Lung (tissue), 12 donors: ENCODE results near the gene RALGAPA2. TPM values are rescaled to one million over a fixed set of nuclear protein-coding genes. Genes with fewer than 3 reads are reported as not detected.

Experiments
- ATAC-seq: fragments of 200-7000 bp; cut with Tn5 transposase; one replicate; pipeline ENCODE4 v1.9.1; 2020; ENCODE audit warnings: moderate number of reproducible peaks; ENCODE audit not compliant: insufficient read depth, low FRiP score
- DNase-seq, 3 donors: peaks; one replicate each; pipeline ENCODE4 v3.0.0-alpha.2; 2013 to 2017
- H3K27ac ChIP-seq, 2 donors: one replicate each; pipeline ENCODE4 v1.5.1; 2013; ENCODE audit warnings: mild to moderate bottlenecking in 2 of 2, moderate library complexity in 2 of 2, control low read depth in 1 of 2, inconsistent platforms in 1 of 2, low read depth in 1 of 2, low read length in 1 of 2
- H3K27me3 ChIP-seq, 3 donors: one replicate each; pipeline ENCODE4 v1.5.1; 2013; ENCODE audit warnings: low read length in 2 of 3; ENCODE audit not compliant: control insufficient read depth in 3 of 3, insufficient read depth in 3 of 3
- H3K36me3 ChIP-seq, 4 donors: one replicate each; pipeline ENCODE4 v1.5.1; 2013; ENCODE audit warnings: low read length in 4 of 4, mild to moderate bottlenecking in 1 of 4, moderate library complexity in 1 of 4; ENCODE audit not compliant: control insufficient read depth in 4 of 4, insufficient read depth in 4 of 4
- H3K4me1 ChIP-seq, 5 donors: one replicate each; pipeline ENCODE4 v1.5.1; 2013; ENCODE audit warnings: low read length in 5 of 5, mild to moderate bottlenecking in 2 of 5, moderate library complexity in 1 of 5; ENCODE audit not compliant: control insufficient read depth in 5 of 5, insufficient read depth in 5 of 5
- H3K4me3 ChIP-seq: one replicate; pipeline ENCODE4 v1.5.1; 2013; ENCODE audit warnings: mild to moderate bottlenecking, control low read depth, moderate library complexity
- H3K9ac ChIP-seq, 2 donors: one replicate each; pipeline ENCODE4 v1.5.1; 2013; ENCODE audit warnings: low read length in 2 of 2, control low read depth in 1 of 2; ENCODE audit not compliant: insufficient read depth in 1 of 2
- H3K9me3 ChIP-seq, 4 donors: one replicate each; pipeline ENCODE4 v1.5.1; 2013; ENCODE audit warnings: low read length in 3 of 4, mild to moderate bottlenecking in 1 of 4, moderate library complexity in 1 of 4; ENCODE audit not compliant: control insufficient read depth in 4 of 4, insufficient read depth in 3 of 4
- CTCF ChIP-seq: IDR thresholded peaks from 2 replicates; pipeline ENCODE4 v1.5.1; 2012; ENCODE audit warnings: mild to moderate bottlenecking; ENCODE audit errors: control extremely low read depth, extremely low read depth
- WGBS, 2 donors: extraction: QIAGEN DNeasy Blood & Tissue Kit; methylation state at CpG; one replicate each; pipeline ENCODE4 v1.1.7; 2013; 5-methylcytosine and 5-hydroxymethylcytosine counted together
- polyA plus RNA-seq, 2 donors: library from polyadenylated mRNA; stranded (reverse); fragments of 200-250 nt; gene quantifications; one replicate each; pipeline ENCODE4 v1.2.1, GENCODE V29; 2013
- total RNA-seq, 2 donors: library from RNA; depleted of rRNA in 1 of 2; stranded (reverse); fragments of >200 nt in 1 of 2; gene quantifications; one replicate each; pipeline ENCODE4 v1.2.1, GENCODE V29; 2014 to 2021
- donor health status: control.
- donor health status: control.
- donor health status: Bipolar disorder and iron deficiency.
- donor health status: healthy.
- donor health status: DM: yes; HTN: yes; CAD: no.

RALGAPA2 gene
- total and polyA plus RNA-seq, 4 donors: 12.1 to 83.4 (median 55.6) TPM

- H3K4me1 ChIP-seq: peaks cover 0 to 12% (median 5%) of the 10 kb centered on the region in 5 donors
- ATAC-seq: no peak
- H3K36me3 ChIP-seq: peaks cover 0 to 2% (median 0%) of the 10 kb centered on the region in 4 donors
- no peak overlapping the region for H3K4me3 ChIP-seq
- 24 to 30% methylated on average over 5 of the region's 5 CpGs for WGBS, 2 donors
- no peak overlapping the region for H3K9ac ChIP-seq
- H3K27ac ChIP-seq: no peak overlapping the region
- DNase-seq: no peak
- no peaks in the 10 kb centered on the region for H3K9me3 ChIP-seq
- no peak for TF ChIP-seq CTCF
- H3K27me3 ChIP-seq: no peaks in the 10 kb centered on the region
Observed at GRCh38 chr20:20666359-20666758, 46.1 kb downstream of the RALGAPA2 start.

GRCh38 chr20:20665606-20666332 lies 46.7 kb downstream of the RALGAPA2 start:
- Histone ChIP-seq H3K9ac (peak overlapping the region in 1 of 2 donors; percentile 19), H3K9me3 (no peaks in the 10 kb centered on the region), H3K36me3 (peaks cover 0 to 2% (median 0%) of the 10 kb centered on the region in 4 donors), H3K4me1 (peaks cover 0 to 12% (median 5%) of the 10 kb centered on the region in 5 donors), H3K27ac (no peak overlapping the region), H3K27me3 (no peaks in the 10 kb centered on the region), H3K4me3 (no peak overlapping the region)
- no peak for TF ChIP-seq CTCF
- DNase-seq (no peak), ATAC-seq (no peak)
- 19 to 34% methylated on average over 3 of the region's 3 CpGs for WGBS, 2 donors

GRCh38 chr20:20664795-20665589 lies 47.5 kb downstream of the RALGAPA2 start:
- H3K27ac ChIP-seq: peak overlapping the region in 1 of 2 donors; percentile 39
- H3K4me1 ChIP-seq: peaks cover 0 to 12% (median 5%) of the 10 kb centered on the region in 5 donors
- no peak overlapping the region for H3K4me3 ChIP-seq
- peaks cover 0 to 2% (median 0%) of the 10 kb centered on the region in 4 donors for H3K36me3 ChIP-seq
- 25 to 46% methylated on average over 2 of the region's 2 CpGs for WGBS, 2 donors
- peak; percentile 21 for TF ChIP-seq CTCF
- H3K9me3 ChIP-seq: no peaks in the 10 kb centered on the region
- ATAC-seq (peak; percentile 56), DNase-seq (peak; percentile 25 to 79 (median 69))
- H3K27me3 ChIP-seq: no peaks in the 10 kb centered on the region
- peak overlapping the region in 1 of 2 donors; percentile 19 for H3K9ac ChIP-seq
